Osteocyte (in vitro differentiated cells): ENCODE results near the gene ROBO2. TPM values are rescaled to one million over a fixed set of nuclear protein-coding genes. Genes with fewer than 3 reads are reported as not detected.

ENCODE experiments used
- DNase-seq: peaks from one replicate; pipeline ENCODE4 v3.0.0; 2021; ENCODE audit warnings: mixed read lengths; ENCODE audit not compliant: unreplicated experiment; ENCODE audit errors: extremely low spot score
- H3K27ac Mint-ChIP-seq: one replicate; pipeline ENCODE4 v1.8.0; 2021; ENCODE audit warnings: mild to moderate bottlenecking, mixed read lengths; ENCODE audit not compliant: unreplicated experiment
- H3K27me3 Mint-ChIP-seq: one replicate; pipeline ENCODE4 v1.8.0; 2021; ENCODE audit warnings: mixed read lengths; ENCODE audit not compliant: unreplicated experiment
- H3K36me3 Mint-ChIP-seq: one replicate; pipeline ENCODE4 v1.8.0; 2021; ENCODE audit warnings: mixed read lengths; ENCODE audit not compliant: unreplicated experiment
- H3K4me1 Mint-ChIP-seq: one replicate; pipeline ENCODE4 v1.8.0; 2021; ENCODE audit warnings: mixed read lengths; ENCODE audit not compliant: unreplicated experiment
- H3K4me3 Mint-ChIP-seq: one replicate; pipeline ENCODE4 v1.8.0; 2021; ENCODE audit warnings: mild to moderate bottlenecking, moderate library complexity, mixed read lengths; ENCODE audit not compliant: unreplicated experiment
- H3K9me3 Mint-ChIP-seq: one replicate; pipeline ENCODE4 v1.8.0; 2021; ENCODE audit warnings: mixed read lengths; ENCODE audit not compliant: unreplicated experiment
- total RNA-seq: library from RNA; stranded (reverse); gene quantifications from 2 replicates; pipeline ENCODE4 v1.2.1, GENCODE V29; 2021
- TF ChIP-seq, protein P1 (sequence below): fragments of 200-600 bp; sonication (generic); IDR thresholded peaks from 2 replicates; pipeline ENCODE4 v1.5.0; 2021; ENCODE audit warnings: antibody characterized with exemption, mild to moderate bottlenecking, moderate library complexity

Gene ROBO2
- total RNA-seq, 1 donor from 2014 or later, result 18.4 TPM

DNA sequence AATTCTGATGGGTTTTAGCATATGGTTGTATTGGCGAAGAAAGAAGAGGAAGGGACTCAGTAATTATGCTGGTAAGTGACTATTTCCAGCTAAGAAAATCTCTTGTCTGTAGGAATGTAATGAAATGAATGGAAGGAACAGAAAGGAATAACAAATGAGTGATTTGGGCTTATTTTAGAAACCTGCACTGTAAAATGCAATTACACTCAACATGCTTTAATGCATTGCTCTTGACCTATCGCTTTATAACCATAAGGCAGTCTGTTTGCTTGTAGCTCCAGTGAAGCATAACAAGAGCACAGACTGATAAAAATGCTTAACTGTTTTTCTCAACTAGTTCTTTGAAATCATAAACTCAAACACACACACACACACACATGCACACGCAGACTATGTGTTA, 549.0 kb downstream of the ROBO2 start:
- TF ChIP-seq, protein P1, sequence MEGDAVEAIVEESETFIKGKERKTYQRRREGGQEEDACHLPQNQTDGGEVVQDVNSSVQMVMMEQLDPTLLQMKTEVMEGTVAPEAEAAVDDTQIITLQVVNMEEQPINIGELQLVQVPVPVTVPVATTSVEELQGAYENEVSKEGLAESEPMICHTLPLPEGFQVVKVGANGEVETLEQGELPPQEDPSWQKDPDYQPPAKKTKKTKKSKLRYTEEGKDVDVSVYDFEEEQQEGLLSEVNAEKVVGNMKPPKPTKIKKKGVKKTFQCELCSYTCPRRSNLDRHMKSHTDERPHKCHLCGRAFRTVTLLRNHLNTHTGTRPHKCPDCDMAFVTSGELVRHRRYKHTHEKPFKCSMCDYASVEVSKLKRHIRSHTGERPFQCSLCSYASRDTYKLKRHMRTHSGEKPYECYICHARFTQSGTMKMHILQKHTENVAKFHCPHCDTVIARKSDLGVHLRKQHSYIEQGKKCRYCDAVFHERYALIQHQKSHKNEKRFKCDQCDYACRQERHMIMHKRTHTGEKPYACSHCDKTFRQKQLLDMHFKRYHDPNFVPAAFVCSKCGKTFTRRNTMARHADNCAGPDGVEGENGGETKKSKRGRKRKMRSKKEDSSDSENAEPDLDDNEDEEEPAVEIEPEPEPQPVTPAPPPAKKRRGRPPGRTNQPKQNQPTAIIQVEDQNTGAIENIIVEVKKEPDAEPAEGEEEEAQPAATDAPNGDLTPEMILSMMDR, result no peak
- H3K4me3 Mint-ChIP-seq, result no peak overlapping the region
- H3K27ac Mint-ChIP-seq, result no peak overlapping the region
- H3K27me3 Mint-ChIP-seq, result no peaks in the 10 kb centered on the region
- H3K36me3 Mint-ChIP-seq, result peaks cover 7% of the 10 kb centered on the region
- DNase-seq, result no peak
- peaks cover 4% of the 10 kb centered on the region for H3K9me3 Mint-ChIP-seq
- no peaks in the 10 kb centered on the region for H3K4me1 Mint-ChIP-seq

GRCh38 chr3:77590191-77590590, 550.3 kb downstream of the ROBO2 start:
- H3K27me3 Mint-ChIP-seq, result no peaks in the 10 kb centered on the region
- H3K9me3 Mint-ChIP-seq, result peaks cover 4% of the 10 kb centered on the region
- H3K4me1 Mint-ChIP-seq, result no peaks in the 10 kb centered on the region
- H3K36me3 Mint-ChIP-seq, result peaks cover 7% of the 10 kb centered on the region
- H3K27ac Mint-ChIP-seq, result no peak overlapping the region
- DNase-seq, result no peak
- H3K4me3 Mint-ChIP-seq, result no peak overlapping the region
- TF ChIP-seq, protein P1, result no peak

DNA sequence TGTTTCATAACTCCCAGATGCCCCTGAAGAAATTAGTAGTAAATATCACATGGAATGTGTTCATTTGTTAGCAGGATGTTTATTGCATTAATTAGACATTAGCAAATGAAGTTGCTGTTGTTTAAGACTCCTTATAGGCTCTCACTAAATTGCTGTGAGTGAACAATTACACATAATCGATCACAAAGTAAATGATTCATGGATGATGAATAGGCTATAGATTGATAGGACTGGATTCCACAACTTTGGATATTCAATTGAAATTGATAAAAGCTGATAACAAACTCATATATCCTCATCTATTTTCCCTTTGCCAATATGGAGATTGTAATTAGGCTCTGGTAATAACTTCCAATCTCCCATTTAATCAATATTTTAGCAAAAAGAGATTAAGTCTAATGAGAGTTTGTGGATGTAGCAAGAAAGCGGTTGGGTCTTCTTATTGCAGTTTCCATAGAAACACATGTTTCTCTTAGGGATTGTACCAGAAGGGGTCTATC, 555.5 kb downstream of the ROBO2 start:
- peaks cover 4% of the 10 kb centered on the region for H3K9me3 Mint-ChIP-seq
- peaks cover 1% of the 10 kb centered on the region for H3K36me3 Mint-ChIP-seq
- no peak overlapping the region for H3K4me3 Mint-ChIP-seq
- H3K27ac Mint-ChIP-seq, result no peak overlapping the region
- H3K27me3 Mint-ChIP-seq, result no peaks in the 10 kb centered on the region
- no peak for DNase-seq
- H3K4me1 Mint-ChIP-seq, result no peaks in the 10 kb centered on the region
- TF ChIP-seq, protein P1, result no peak

DNA sequence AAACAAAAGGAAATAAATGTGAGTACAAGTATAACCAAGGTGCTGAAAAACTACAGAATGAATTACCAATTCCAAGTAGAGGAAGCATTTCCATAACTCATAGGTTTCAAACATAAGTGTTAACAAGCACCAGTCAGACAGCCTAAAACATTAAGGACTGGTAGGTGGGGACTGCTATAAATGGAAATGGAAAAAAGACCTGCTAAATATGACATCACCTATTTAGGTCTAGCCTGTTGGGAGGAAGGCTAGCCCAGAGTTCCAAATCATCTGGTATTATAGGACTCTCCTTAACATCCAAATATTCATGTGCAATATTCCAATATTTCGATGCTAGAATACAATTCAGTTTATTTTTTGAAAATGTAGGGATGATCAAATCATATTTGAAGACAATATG, 560.0 kb downstream of the ROBO2 start:
- H3K9me3 Mint-ChIP-seq, result peaks cover 4% of the 10 kb centered on the region
- TF ChIP-seq, protein P1, result no peak
- no peak overlapping the region for H3K27ac Mint-ChIP-seq
- peaks cover 2% of the 10 kb centered on the region for H3K36me3 Mint-ChIP-seq
- no peaks in the 10 kb centered on the region for H3K27me3 Mint-ChIP-seq
- no peak for DNase-seq
- H3K4me3 Mint-ChIP-seq, result no peak overlapping the region
- H3K4me1 Mint-ChIP-seq, result no peaks in the 10 kb centered on the region

DNA sequence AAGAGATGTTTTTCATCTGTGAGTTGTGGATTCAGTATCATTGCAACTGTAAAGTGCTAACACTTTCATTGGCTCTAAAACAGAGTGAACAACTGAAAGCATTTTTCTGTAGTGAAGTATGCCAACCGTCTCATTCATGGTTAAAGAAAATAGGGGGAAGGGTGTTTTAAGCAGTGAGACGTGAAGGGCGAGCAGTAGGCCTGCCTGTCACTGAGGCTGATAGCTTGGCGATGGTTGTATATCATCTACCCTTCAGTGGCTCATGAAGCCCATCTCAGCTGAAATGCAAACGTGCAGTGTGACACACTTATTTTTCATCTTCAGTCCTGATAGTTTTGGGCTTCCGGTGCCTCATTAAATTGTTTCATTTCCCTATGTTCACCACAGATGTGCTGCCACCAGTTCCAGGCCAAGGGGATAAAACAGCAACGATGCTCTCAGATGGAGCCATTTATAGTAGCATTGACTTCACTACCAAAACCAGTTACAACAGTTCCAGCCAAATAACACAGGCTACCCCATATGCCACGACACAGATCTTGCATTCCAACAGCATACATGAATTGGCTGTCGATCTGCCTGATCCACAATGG, 562.0 kb downstream of the ROBO2 start:
- no peak for DNase-seq
- Mint-ChIP-seq H3K9me3 (peaks cover 4% of the 10 kb centered on the region), H3K36me3 (peaks cover 2% of the 10 kb centered on the region), H3K27me3 (no peaks in the 10 kb centered on the region), H3K27ac (no peak overlapping the region), H3K4me1 (no peaks in the 10 kb centered on the region), H3K4me3 (no peak overlapping the region)
- TF ChIP-seq, protein P1, result no peak
